ENCODE data around the gene SHANK2. TPM values are rescaled to one million over a fixed set of nuclear protein-coding genes. Genes with fewer than 3 reads are reported as not detected.

Gene SHANK2
- total RNA-seq, 2 experiments from 2014 or later = not detected

DNA sequence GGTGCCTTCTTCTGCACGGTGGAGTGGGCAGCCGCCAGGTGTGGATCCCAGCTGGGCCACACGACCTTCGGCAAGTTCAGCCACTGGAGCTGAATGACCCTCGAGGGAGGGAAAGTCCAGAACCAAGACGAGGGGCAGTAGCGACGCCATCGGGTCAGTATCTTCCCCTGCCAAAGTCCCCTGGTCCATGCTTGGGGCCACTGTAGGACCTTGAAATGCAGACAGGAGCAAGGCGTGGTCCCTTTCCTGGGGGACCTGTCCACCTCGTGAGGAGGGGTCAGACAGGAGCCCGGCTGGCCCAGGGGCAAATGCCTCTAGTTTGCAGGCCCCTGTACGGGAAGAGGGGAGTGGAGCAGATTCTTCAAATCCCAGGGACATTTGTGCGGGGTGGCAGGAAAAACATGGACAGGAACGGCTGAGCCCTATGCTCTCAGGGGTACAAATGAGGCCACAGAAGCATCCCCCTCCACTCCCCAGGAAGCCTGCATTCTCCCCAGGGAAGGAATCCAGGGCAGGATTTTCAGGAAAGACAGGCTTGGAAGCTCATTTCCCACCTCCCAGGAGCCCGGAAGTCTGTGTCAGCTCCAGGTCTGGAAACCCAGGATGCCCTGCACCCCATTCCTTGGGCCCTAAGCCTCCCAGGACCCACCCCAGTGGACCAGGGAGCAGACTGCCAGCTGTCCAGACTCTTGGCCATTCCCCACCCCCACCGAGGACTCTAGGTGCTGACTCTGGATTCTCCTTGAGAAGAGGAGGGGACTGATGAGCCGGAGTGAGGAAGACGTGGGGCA is 6.6 kb downstream of the SHANK2 start:
- POLR2A ChIA-PET = no interaction called here
- Mint-ChIP-seq H3K9me3 (no peaks in the 10 kb centered on the region), H3K4me1 (peaks cover under 1% of the 10 kb centered on the region), H3K27ac (no peak overlapping the region), H3K27me3 (peaks cover 16% of the 10 kb centered on the region), H3K36me3 (ENCODE audit: low read depth) (no peaks in the 10 kb centered on the region), H3K4me3 (no peak overlapping the region)
- DNase-seq = no peak
- CTCF ChIA-PET = no interaction called here

DNA sequence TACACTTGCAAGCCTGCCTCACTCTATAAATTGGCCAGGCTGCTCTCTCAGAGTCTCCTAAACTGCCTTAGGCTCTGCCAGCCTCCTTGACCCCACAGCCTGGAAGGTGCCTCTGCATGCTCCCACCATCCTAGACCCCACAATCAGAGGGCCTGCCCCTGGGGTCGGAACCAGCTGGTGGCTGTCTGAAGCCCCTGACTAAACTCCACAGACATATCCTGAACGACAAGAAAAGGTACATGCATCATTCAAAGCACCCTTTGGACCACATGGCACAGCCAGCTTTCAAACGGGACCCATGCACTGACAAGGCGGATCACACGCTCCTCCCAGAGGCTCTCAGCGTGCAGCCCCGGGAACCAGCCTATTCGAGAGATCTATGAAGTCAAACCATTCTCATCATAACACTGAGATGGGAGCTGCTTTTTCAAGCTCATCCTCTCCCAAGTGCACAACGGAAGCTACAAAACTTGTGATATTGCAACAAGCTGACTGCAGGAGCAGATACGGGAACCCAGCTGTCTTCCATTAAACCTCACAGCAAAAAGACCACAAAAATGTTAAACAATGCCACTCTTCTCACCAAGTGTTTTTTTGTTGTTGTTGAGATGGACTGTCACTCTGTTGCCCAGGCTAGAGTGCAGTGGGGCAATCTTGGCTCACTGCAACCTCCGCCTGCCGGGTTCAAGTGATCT is 8.1 kb downstream of the SHANK2 start:
- no peak overlapping the region for H3K27ac Mint-ChIP-seq
- ChIA-PET POLR2A (no interaction called here), CTCF (no interaction called here)
- H3K4me1 Mint-ChIP-seq = no peaks in the 10 kb centered on the region
- no peak overlapping the region for H3K4me3 Mint-ChIP-seq
- no peaks in the 10 kb centered on the region for H3K36me3 Mint-ChIP-seq (ENCODE audit: low read depth)
- H3K9me3 Mint-ChIP-seq = no peaks in the 10 kb centered on the region
- no peak for DNase-seq
- H3K27me3 Mint-ChIP-seq = peaks cover under 1% of the 10 kb centered on the region

DNA sequence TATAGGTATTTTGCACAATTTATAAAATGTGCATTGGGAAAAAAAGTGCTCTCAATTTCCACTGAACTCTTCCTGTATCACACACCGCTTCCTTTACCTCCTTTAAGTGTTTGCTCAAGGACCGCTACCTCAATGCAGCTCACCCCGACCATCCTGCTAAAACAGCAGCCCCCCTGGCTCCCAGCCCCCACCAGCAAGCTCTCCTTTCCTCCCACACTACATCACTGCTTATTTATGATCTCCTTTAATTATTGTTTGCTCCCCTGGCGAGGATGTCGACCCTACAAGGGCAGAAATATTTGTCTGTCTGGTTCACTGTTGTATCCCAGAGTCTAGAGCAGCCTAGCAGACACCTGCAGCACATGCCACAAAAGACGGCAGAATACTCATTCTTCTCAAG is 10.0 kb downstream of the SHANK2 start:
- no peaks in the 10 kb centered on the region for H3K9me3 Mint-ChIP-seq
- POLR2A ChIA-PET = no interaction called here
- no peaks in the 10 kb centered on the region for H3K36me3 Mint-ChIP-seq (ENCODE audit: low read depth)
- H3K4me3 Mint-ChIP-seq = no peak overlapping the region
- H3K27ac Mint-ChIP-seq = no peak overlapping the region
- no peaks in the 10 kb centered on the region for H3K4me1 Mint-ChIP-seq
- H3K27me3 Mint-ChIP-seq = no peaks in the 10 kb centered on the region
- no peak for DNase-seq
- CTCF ChIA-PET = interaction anchor here (0.6 kb wide), 1 partner anchor 458 kb away, joined by 4 read pairs; no protein-coding TSS in a partner anchor

DNA sequence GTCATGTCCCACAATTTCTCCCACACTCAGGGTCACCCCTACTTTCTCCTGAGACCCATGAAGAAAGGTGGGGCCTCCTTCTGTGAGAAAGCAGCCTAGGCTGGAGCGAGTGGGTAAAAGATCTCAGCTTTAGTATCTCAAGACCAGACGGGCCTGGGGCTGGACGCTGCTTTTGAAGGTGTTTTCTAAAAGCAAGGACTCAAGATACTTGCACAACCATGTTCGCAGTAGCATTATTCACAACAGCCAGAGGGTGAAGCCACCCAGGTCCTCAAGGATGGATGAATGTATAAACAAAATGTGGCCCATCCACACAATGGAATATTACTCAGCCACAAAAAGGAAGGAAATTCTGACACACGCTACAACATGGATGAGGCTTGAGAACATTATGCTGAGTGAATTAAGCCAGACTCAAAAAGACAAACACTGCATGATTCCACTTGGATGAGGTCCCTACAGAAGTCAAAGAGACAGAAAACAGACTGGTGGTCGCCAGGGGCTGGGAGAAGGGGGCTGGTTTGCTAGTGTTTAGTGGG is 10.6 kb downstream of the SHANK2 start:
- Mint-ChIP-seq H3K4me1 (no peaks in the 10 kb centered on the region), H3K36me3 (ENCODE audit: low read depth) (no peaks in the 10 kb centered on the region), H3K27me3 (no peaks in the 10 kb centered on the region), H3K4me3 (no peak overlapping the region), H3K27ac (no peak overlapping the region), H3K9me3 (no peaks in the 10 kb centered on the region)
- CTCF ChIA-PET = interaction anchor here (0.6 kb wide), 1 partner anchor 458 kb away, joined by 4 read pairs; no protein-coding TSS in a partner anchor
- DNase-seq = no peak
- POLR2A ChIA-PET = no interaction called here

DNA sequence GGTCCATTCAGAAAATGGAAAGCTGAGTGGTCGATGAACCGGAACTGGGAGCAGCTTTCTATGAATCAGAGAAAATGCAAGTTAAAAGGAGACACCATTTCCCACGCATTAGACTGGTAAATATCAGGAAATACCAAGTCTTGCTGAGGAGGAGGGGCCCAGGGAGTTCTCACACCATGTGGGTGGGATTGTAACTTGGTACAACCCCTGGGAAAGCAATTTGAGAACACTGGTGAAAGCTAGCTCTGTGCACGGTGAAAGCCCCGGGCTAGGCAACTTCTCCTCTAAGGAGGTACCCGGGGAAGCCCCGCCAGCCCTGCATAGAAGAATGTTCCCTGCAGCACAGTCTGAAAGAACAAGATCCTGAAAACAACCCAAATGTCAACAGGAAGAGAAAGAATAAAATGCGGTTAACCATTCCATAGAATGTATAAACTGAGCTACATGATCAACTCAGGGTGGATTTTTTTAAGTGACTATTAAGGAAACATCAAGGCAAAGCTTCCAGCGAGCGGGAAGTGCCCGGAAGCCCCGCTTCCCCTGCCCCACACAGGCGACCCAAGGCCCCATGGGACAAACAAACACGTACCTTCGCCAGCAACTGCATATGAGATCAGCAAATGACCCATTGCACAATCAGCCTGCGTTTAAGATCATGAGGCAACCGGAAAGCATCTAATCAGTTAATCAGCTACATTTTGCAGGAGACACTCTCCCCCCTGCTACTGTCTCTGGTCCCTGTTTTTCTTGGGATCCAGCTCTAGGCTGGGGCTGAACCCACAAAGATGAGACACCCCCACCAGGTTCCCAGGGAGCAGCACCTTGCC is 11.3 kb downstream of the SHANK2 start:
- no peak for DNase-seq
- POLR2A ChIA-PET = no interaction called here
- Mint-ChIP-seq H3K4me1 (no peaks in the 10 kb centered on the region), H3K4me3 (no peak overlapping the region), H3K27ac (no peak overlapping the region), H3K27me3 (no peaks in the 10 kb centered on the region), H3K36me3 (ENCODE audit: low read depth) (no peaks in the 10 kb centered on the region), H3K9me3 (no peaks in the 10 kb centered on the region)
- CTCF ChIA-PET = no interaction called here

DNA sequence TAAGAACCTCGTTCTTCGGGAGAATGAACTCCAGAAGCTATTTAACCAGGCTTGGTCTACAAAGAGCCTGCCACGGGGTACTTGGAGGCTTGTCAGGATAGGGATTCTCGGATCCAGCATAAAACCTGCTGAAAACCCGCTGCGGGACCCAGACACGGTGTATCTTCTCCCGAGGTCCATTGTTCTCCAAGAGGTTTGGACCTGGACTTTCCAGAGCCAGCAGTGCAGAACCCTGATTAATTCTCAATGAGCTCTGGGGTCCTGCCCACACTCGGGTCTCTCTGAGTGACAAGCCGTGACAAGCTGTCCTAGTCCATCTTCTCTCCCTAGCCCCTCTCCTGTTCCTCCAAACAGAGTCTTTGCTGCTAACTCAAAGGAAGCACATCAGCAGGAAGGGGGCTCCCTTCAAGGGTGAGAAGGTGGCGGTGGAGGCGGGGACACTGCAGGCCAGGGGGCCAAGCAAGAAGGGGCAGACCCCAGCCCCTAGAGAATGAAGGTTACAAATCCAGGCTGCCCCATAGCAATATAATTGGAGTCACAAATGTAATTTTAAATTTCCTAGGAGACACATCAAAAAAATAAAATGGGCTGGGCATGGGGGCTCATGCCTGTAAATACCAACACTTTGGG is 12.2 kb downstream of the SHANK2 start:
- Mint-ChIP-seq H3K9me3 (no peaks in the 10 kb centered on the region), H3K27ac (no peak overlapping the region), H3K4me1 (no peaks in the 10 kb centered on the region), H3K36me3 (ENCODE audit: low read depth) (no peaks in the 10 kb centered on the region), H3K4me3 (no peak overlapping the region), H3K27me3 (no peaks in the 10 kb centered on the region)
- CTCF ChIA-PET = no interaction called here
- no peak for DNase-seq
- POLR2A ChIA-PET = no interaction called here

DNA sequence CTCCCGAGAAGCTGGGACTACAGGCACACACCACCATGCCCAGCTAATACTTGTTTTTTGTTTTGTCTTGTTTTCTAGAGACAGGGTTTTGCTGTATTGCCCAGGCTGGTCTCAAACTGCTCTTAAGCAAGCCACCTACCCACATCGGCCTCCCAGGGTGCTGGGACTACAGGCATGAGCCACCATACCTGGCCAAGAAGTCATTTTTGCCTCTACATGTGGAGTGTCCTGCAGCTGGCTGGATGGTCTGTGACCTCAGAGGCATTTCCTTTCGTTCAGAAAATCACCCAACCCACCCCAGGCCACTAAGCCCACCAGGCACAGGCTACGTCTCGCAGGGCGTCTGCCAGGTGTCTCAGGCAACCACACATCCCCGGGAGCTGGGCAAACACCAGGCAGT is 12.8 kb downstream of the SHANK2 start:
- no peaks in the 10 kb centered on the region for H3K27me3 Mint-ChIP-seq
- H3K36me3 Mint-ChIP-seq (ENCODE audit: low read depth) = no peaks in the 10 kb centered on the region
- no peaks in the 10 kb centered on the region for H3K9me3 Mint-ChIP-seq
- H3K27ac Mint-ChIP-seq = no peak overlapping the region
- H3K4me3 Mint-ChIP-seq = no peak overlapping the region
- ChIA-PET POLR2A (no interaction called here), CTCF (no interaction called here)
- no peak for DNase-seq
- H3K4me1 Mint-ChIP-seq = no peaks in the 10 kb centered on the region

DNA sequence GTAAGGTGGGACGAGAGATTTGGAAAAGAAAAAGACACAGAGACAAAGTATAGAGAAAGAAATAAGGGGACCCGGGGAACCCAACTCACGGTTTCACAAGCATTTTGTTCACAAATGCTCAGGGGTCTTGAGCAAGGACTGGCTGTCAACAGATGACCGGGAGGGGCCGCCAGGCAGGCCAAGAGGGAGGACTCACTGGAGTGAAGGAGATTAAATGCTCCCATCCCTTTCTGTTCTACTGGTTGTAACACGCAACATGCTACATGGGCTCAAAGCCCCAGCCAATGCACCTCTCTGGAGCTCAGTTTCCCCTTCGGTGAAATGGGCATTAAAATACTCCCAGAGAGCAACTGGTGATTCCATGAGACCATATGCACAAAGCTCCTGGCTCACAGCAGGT is 13.4 kb downstream of the SHANK2 start:
- ChIA-PET POLR2A (no interaction called here), CTCF (interaction anchor here (0.8 kb wide), 1 partner anchor 24 kb away, joined by 3 read pairs; no protein-coding TSS in a partner anchor)
- H3K4me1 Mint-ChIP-seq = no peaks in the 10 kb centered on the region
- no peak for DNase-seq
- H3K4me3 Mint-ChIP-seq = no peak overlapping the region
- H3K27ac Mint-ChIP-seq = no peak overlapping the region
- H3K27me3 Mint-ChIP-seq = no peaks in the 10 kb centered on the region
- H3K9me3 Mint-ChIP-seq = no peaks in the 10 kb centered on the region
- H3K36me3 Mint-ChIP-seq (ENCODE audit: low read depth) = no peaks in the 10 kb centered on the region

DNA sequence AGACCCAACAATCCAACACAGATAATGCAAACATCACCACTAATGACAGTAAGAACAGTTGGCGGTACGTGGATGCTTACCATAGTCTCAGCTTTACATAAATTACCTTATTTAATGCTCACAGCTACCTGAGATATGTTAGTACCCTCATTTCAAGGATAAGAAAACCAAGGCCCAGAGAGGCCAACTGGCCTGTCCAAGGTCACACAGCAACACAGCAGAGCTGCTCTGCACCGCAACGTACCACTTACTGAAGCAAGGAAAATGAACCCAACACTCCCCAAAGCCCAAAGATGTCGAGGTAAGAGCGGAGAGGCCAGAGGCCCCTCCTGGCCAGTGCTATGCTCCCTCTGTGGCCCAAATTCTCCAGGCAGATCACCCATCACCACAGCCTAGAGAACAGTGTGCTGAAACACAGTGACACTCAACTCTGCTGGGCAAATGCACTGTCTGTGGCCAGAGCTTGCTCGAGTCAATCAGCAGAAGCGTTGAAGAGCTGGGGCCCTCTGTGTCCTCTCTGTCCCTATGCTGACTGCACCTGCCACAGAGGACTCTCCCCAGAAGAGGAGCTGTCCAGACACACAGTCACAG is 14.0 kb downstream of the SHANK2 start:
- H3K4me3 Mint-ChIP-seq = no peak overlapping the region
- H3K36me3 Mint-ChIP-seq (ENCODE audit: low read depth) = no peaks in the 10 kb centered on the region
- H3K27me3 Mint-ChIP-seq = no peaks in the 10 kb centered on the region
- CTCF ChIA-PET = interaction anchor here (0.8 kb wide), 1 partner anchor 24 kb away, joined by 3 read pairs; no protein-coding TSS in a partner anchor
- DNase-seq = no peak
- no peak overlapping the region for H3K27ac Mint-ChIP-seq
- no peaks in the 10 kb centered on the region for H3K4me1 Mint-ChIP-seq
- POLR2A ChIA-PET = no interaction called here
- no peaks in the 10 kb centered on the region for H3K9me3 Mint-ChIP-seq

DNA sequence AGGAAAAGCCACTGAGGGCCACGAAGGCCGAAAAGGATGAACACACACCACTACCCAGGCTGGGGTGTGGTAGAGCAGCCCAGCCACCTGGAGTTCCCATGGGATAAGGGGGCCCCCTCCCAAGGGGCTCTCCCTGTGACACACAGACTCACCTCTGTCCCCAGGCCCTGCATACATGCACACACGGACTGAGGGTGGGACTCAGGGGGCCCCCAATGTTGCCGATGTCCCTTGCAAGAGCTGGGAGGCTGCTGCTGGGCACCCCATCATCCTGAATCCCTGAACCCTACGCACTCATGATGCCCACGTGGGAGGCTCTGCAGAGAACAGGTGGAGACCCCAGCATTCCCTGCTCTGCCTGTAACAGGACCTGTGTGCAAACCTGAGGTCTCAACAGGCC is 14.5 kb downstream of the SHANK2 start:
- H3K4me3 Mint-ChIP-seq = no peak overlapping the region
- no peaks in the 10 kb centered on the region for H3K27me3 Mint-ChIP-seq
- H3K4me1 Mint-ChIP-seq = no peaks in the 10 kb centered on the region
- no peaks in the 10 kb centered on the region for H3K9me3 Mint-ChIP-seq
- no peaks in the 10 kb centered on the region for H3K36me3 Mint-ChIP-seq (ENCODE audit: low read depth)
- H3K27ac Mint-ChIP-seq = no peak overlapping the region
- POLR2A ChIA-PET = no interaction called here
- CTCF ChIA-PET = no interaction called here
- DNase-seq = no peak

DNA sequence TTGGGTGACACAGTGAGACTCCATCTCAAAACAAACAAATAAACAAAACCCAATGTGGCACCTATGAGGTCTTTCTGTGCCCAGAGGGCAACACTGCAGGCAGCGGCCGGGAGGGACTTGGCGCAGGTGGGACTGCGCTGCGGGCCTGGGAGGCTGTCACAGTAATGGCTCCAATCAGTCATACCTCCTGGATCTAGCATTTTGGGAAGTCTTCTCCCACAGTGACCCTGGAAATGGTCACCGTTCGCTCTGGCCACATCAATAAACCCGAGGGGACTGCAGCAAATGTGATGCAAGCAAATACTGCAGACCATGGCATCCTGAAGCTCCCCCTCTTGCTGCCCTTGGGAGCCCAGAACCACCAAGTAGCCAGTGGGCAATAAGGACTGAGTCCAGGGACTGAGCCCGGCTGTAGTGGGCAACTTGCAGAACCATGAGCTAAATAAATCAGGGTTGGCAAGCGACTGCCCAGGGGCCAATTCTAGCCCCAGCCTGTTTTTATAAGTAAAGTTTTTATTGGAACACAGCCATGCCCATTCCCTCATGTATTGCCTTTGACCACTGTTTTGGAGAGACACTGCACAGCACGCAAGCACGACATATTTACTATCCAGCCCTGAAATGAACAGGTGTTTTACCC is 15.4 kb downstream of the SHANK2 start:
- H3K4me1 Mint-ChIP-seq = no peaks in the 10 kb centered on the region
- H3K4me3 Mint-ChIP-seq = no peak overlapping the region
- POLR2A ChIA-PET = no interaction called here
- CTCF ChIA-PET = no interaction called here
- H3K27me3 Mint-ChIP-seq = no peaks in the 10 kb centered on the region
- H3K27ac Mint-ChIP-seq = no peak overlapping the region
- no peak for DNase-seq
- H3K9me3 Mint-ChIP-seq = no peaks in the 10 kb centered on the region
- no peaks in the 10 kb centered on the region for H3K36me3 Mint-ChIP-seq (ENCODE audit: low read depth)

DNA sequence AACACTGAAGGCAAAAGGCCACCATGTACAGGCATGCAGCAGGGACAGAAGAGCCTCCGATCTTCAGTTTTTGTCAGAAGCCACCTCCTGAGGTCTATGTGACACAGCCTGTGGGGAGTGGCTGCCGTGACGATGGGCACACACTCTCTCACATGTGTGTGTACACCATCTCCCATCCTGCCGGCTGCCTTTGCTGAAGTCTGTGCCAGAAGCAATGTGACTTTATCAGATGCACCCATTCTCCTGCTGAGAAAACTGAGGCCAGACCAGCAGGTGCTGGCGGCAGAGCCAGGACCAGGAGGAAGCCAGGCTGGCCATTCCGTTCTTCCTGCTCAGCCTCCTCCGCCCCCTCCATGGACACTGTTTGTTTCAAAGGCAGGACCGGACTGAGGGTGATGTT is 16.7 kb downstream of the SHANK2 start:
- no peaks in the 10 kb centered on the region for H3K27me3 Mint-ChIP-seq
- H3K4me3 Mint-ChIP-seq = no peak overlapping the region
- H3K9me3 Mint-ChIP-seq = no peaks in the 10 kb centered on the region
- DNase-seq = no peak
- POLR2A ChIA-PET = no interaction called here
- H3K36me3 Mint-ChIP-seq (ENCODE audit: low read depth) = no peaks in the 10 kb centered on the region
- CTCF ChIA-PET = no interaction called here
- no peak overlapping the region for H3K27ac Mint-ChIP-seq
- no peaks in the 10 kb centered on the region for H3K4me1 Mint-ChIP-seq

Measured in activated CD4-positive, alpha-beta T cell treated with anti-CD3 and anti-CD28 coated beads, Interleukin-2, amount 10 ng/mL, durations not matched to agents 7 days and 5 days (primary cell).